Suprapubic skin (tissue), 4 donors: ENCODE results near the gene ATP2C2. TPM values are rescaled to one million over a fixed set of nuclear protein-coding genes. Genes with fewer than 3 reads are reported as not detected.
"Not testable (repeated sequence)": the region's sequence is repeated elsewhere in the genome, so short reads cannot be mapped to it uniquely, and the experiment has no call there.

Source experiments
- DNase-seq, 2 donors: peaks; one replicate each; pipeline ENCODE4 v3.0.0-alpha.2; 2019; ENCODE audit warnings: low spot score in 2 of 2
- H3K27ac ChIP-seq: fragments of 200-600 bp; sonication (generic); one replicate; pipeline ENCODE4 v1.5.1; 2019
- H3K27me3 ChIP-seq: fragments of 200-600 bp; sonication (generic); one replicate; pipeline ENCODE4 v1.5.1; 2019
- H3K36me3 ChIP-seq: fragments of 200-600 bp; sonication (generic); one replicate; pipeline ENCODE4 v1.5.1; 2019
- H3K4me1 ChIP-seq: fragments of 200-600 bp; sonication (generic); one replicate; pipeline ENCODE4 v1.5.1; 2019
- H3K4me3 ChIP-seq: fragments of 200-600 bp; sonication (generic); one replicate; pipeline ENCODE4 v1.5.1; 2019; ENCODE audit warnings: mild to moderate bottlenecking
- H3K9me3 ChIP-seq: fragments of 200-600 bp; sonication (generic); one replicate; pipeline ENCODE4 v1.5.1; 2019
- EP300 ChIP-seq: sonication (generic); formaldehyde crosslinking; IDR thresholded peaks from one replicate; pipeline ENCODE4 v1.6.1; 2017; ENCODE audit warnings: antibody characterized with exemption
- POLR2A ChIP-seq, 2 donors: fragments of 450-650 bp; IDR thresholded peaks; one replicate each; pipeline ENCODE4 v1.6.1; 2017; ENCODE audit warnings: antibody characterized with exemption in 2 of 2, mild to moderate bottlenecking in 2 of 2, moderate library complexity in 2 of 2
- POLR2AphosphoS5 ChIP-seq, 3 donors: sonication (generic); formaldehyde crosslinking; IDR thresholded peaks; one replicate each; pipeline ENCODE4 v1.6.1; 2017; ENCODE audit warnings: antibody characterized with exemption in 3 of 3
- WGBS: methylation state at CpG from one replicate; pipeline ENCODE4 v1.1.5; 2018; 5-methylcytosine and 5-hydroxymethylcytosine counted together
- total RNA-seq, 4 donors: library from RNA; depleted of rRNA; stranded (reverse); fragments of >200 nt; gene quantifications; one replicate each; pipeline ENCODE4 v1.1.0, GENCODE V29; 2016
- TF ChIP-seq, protein P1 (sequence below), 2 donors: fragments of 200-600 bp in 1 of 2; fragments of 450-650 bp in 1 of 2; sonication (generic) in 1 of 2; IDR thresholded peaks; one replicate each; pipeline ENCODE4 v1.5.1; 2016 to 2019; ENCODE audit warnings: antibody characterized with exemption in 2 of 2, mild to moderate bottlenecking in 1 of 2, moderate library complexity in 1 of 2

Gene ATP2C2
- total RNA-seq, 4 donors from 2014 or later: 28.0 to 85.6 (median 40.3) TPM

DNA sequence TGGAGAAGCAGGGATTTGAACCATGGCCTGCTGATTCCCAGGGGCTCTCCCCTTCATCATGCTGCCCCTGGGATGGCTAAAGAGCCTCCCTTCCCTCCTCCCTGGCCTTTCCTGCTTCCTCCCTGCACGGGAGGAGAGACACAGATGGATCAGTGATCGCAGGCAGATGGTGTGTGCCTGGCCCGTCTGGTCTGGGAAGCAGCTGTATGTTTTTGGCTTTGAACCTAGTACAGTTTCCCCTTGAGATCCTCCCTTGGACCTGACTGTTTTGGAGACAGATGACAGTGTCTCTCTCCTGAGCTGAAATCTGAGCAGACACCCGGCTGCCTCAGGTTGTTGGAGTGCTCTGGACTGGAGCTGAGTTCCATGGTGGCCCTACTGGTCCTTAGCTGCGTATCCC, 29.0 kb upstream of the ATP2C2 start:
- Histone ChIP-seq H3K36me3 (no peaks in the 10 kb centered on the region), H3K4me1 (peaks cover 5% of the 10 kb centered on the region), H3K27me3 (no peaks in the 10 kb centered on the region), H3K27ac (no peak overlapping the region), H3K4me3 (no peak overlapping the region), H3K9me3 (no peaks in the 10 kb centered on the region)
- DNase-seq: no peak
- WGBS: 25% methylated on average over 5 of the region's 5 CpGs
- TF ChIP-seq POLR2AphosphoS5 (IDR thresholded peaks at IDR 0.05) (no peak), EP300 (no peak), POLR2A (IDR thresholded peaks at IDR 0.05) (no peak)
- TF ChIP-seq, protein P1, sequence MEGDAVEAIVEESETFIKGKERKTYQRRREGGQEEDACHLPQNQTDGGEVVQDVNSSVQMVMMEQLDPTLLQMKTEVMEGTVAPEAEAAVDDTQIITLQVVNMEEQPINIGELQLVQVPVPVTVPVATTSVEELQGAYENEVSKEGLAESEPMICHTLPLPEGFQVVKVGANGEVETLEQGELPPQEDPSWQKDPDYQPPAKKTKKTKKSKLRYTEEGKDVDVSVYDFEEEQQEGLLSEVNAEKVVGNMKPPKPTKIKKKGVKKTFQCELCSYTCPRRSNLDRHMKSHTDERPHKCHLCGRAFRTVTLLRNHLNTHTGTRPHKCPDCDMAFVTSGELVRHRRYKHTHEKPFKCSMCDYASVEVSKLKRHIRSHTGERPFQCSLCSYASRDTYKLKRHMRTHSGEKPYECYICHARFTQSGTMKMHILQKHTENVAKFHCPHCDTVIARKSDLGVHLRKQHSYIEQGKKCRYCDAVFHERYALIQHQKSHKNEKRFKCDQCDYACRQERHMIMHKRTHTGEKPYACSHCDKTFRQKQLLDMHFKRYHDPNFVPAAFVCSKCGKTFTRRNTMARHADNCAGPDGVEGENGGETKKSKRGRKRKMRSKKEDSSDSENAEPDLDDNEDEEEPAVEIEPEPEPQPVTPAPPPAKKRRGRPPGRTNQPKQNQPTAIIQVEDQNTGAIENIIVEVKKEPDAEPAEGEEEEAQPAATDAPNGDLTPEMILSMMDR (IDR thresholded peaks at IDR 0.05): no peak

DNA sequence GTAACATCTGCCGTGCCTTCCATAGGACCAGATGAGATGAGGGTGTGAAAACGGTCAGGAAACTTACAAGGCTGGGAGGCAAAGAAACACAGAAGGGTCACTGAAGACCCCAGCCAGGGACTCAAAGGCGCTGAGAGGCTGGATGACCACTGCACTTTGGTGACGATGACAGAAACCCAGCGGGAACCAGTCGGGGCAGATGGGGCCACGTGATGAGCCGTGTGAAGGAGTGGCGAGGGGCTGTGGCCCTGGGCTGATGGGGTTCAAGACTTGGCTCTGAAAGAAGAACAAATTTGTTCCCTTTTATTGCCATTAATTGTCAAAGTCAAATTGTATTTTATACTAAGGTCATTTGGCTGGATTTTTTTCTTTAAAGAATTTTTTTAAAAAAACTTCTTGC, 28.6 kb upstream of the ATP2C2 start:
- Histone ChIP-seq H3K36me3 (no peaks in the 10 kb centered on the region), H3K4me1 (peaks cover 5% of the 10 kb centered on the region), H3K9me3 (no peaks in the 10 kb centered on the region), H3K27ac (no peak overlapping the region), H3K27me3 (no peaks in the 10 kb centered on the region), H3K4me3 (no peak overlapping the region)
- TF ChIP-seq POLR2A (IDR thresholded peaks at IDR 0.05): no peak
- TF ChIP-seq EP300: no peak
- TF ChIP-seq POLR2AphosphoS5 (IDR thresholded peaks at IDR 0.05): no peak
- TF ChIP-seq, protein P1 (IDR thresholded peaks at IDR 0.05): no peak
- no peak for DNase-seq
- 53% methylated on average over 9 of the region's 9 CpGs for WGBS

DNA sequence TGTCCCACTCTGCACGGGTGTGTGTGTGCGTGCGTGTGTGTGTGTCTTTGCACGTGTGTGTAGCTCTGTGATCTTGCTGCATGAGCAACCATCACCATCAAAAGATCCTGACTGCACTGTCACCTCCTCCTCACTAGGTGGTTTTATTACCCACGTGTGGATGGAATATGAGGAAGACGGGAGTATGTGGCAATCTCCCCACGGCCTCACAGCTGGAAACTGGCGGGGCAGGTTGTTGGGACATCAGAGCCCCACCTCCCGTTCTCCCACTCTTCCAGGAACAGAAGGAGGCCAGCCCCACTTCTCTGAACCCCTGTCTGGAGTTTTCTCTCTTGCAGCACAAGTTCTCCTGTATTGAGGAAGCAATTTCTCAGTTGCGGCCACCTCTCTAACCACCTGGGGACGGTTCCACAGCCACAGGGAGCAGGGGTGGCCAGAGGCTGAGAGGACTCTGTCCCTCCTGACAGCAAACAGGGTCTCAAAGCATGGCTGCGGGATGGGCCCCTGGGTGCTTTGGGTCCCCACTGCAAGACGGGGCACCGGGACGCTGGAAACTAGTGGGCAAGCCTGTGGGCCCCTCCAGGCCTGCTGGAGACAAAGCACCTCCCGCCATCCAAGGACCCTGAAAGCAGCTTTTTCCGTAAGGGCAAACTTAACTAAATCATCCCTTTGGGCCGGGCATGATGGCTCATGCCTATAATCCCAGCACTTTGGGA, 27.9 kb upstream of the ATP2C2 start:
- no peaks in the 10 kb centered on the region for H3K9me3 ChIP-seq
- no peak overlapping the region for H3K4me3 ChIP-seq
- DNase-seq: no peak
- 66% methylated on average over 12 of the region's 18 CpGs for WGBS
- peak overlapping the region; percentile 24 for H3K27ac ChIP-seq
- H3K27me3 ChIP-seq: no peaks in the 10 kb centered on the region
- H3K4me1 ChIP-seq: peaks cover 5% of the 10 kb centered on the region
- H3K36me3 ChIP-seq: no peaks in the 10 kb centered on the region
- TF ChIP-seq POLR2A (IDR thresholded peaks at IDR 0.05) (no peak), POLR2AphosphoS5 (IDR thresholded peaks at IDR 0.05) (no peak), EP300 (no peak)
- TF ChIP-seq, protein P1 (IDR thresholded peaks at IDR 0.05): no peak

DNA sequence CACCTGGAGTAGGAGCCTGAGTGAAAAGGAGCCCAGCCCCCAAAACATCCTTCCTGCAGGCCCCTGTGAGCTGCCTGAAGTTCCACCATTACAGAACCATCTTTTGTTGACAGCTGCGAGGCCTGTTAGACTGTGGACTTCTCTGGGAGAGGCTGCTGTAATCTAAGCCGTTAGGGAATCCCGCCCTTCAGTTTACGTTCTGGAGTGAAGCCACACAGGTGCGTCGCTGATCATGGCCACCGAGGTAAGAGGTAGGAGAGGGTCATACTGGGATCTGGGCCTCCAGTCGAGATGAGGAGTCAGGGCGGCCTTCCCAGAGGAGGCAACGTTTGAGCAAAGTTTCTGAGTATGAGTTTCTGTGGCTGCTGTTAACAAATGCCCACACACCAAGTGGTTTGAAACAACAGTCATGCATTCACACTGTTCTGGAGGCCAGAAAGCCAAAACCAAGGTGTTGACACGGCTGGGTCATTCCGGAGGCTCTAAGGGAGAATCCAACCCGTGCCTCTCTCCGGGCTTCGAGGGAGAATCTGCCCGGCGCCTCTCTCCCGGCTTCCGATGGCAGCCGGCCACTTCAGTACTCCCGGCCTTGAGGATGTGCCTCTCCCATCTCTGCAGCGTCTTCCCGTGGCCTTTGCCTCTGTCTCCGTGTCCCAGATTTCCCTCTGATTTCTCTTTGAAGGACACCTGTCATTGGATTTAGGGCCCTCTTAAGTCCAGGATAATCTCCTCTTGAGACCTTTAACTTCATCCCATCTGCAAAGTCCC, 26.6 kb upstream of the ATP2C2 start:
- no peak for DNase-seq
- no peaks in the 10 kb centered on the region for H3K9me3 ChIP-seq

DNA sequence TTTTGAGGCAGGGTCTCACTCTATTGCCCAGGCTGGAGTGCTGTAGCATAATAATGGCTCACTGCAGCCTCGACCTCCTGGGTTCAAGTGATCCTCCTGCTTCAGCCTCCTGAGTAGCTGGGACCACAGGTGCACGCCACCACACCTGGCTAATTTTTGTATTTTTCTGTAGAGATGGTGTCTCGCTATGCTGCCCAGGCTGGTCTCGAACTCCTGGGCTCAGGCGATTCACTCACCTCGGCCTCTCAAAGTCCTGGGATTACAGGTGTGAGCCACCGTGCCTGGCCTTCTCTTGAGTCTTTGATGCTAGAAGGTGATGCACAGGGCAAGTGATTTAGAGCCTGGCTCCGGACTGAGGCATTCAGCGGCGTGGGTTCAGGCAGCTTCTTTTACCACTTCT, 24.5 kb upstream of the ATP2C2 start:
- not testable (repeated sequence) for H3K9me3 ChIP-seq, H3K36me3 ChIP-seq, H3K27ac ChIP-seq, H3K27me3 ChIP-seq, H3K4me3 ChIP-seq, DNase-seq, H3K4me1 ChIP-seq
- WGBS: 98% methylated on average over 10 of the region's 10 CpGs

More for the DNA sequence above, 26.6 kb upstream of the ATP2C2 start:
- Histone ChIP-seq H3K36me3 (no peaks in the 10 kb centered on the region), H3K4me1 (peaks cover 5% of the 10 kb centered on the region), H3K27me3 (no peaks in the 10 kb centered on the region), H3K27ac (no peak overlapping the region), H3K4me3 (no peak overlapping the region)
- TF ChIP-seq, protein P1 (IDR thresholded peaks at IDR 0.05): no peak
- TF ChIP-seq EP300 (no peak), POLR2A (IDR thresholded peaks at IDR 0.05) (no peak), POLR2AphosphoS5 (IDR thresholded peaks at IDR 0.05) (no peak)
- WGBS: 83% methylated on average over 24 of the region's 24 CpGs
